Measurements from ENCODE around the gene CD6.

- TF ChIP-seq CTCF (IDR thresholded peaks at IDR 0.05; ENCODE audit: insufficient read depth, low read length) (no peak), REST (IDR thresholded peaks at IDR 0.05; ENCODE audit: insufficient replicate concordance, low read depth) (no peak), POLR2AphosphoS5 (IDR thresholded peaks at IDR 0.05; ENCODE audit: low read depth) (no peak), GABPA (IDR thresholded peaks at IDR 0.05; ENCODE audit: low read depth) (no peak), SPI1 (IDR thresholded peaks at IDR 0.05; ENCODE audit: borderline replicate concordance, low read depth) (no peak)
Observed at GRCh38 chr11:61059260-61059752, 87.8 kb downstream of the CD6 start.

All from HL-60 (cell line).